HG02938 (cell line): ENCODE measurements around the gene ATL2.
"Not testable (repeated sequence)": the region's sequence is repeated elsewhere in the genome, so short reads cannot be mapped to it uniquely, and the experiment has no call there.

Experiments
- ATAC-seq: cut with Tn5 transposase; IDR thresholded peaks from one replicate; pipeline ENCODE4 v1.9.1; 2021; ENCODE audit warnings: mild to moderate bottlenecking, moderate library complexity; ENCODE audit not compliant: unreplicated experiment

Gene ATL2

GRCh38 chr2:38336621-38337020 is 40.5 kb downstream of the ATL2 start:
- no peak for ATAC-seq

- ATAC-seq = no peak
Observed at GRCh38 chr2:38330754-38331153, 46.3 kb downstream of the ATL2 start.

DNA sequence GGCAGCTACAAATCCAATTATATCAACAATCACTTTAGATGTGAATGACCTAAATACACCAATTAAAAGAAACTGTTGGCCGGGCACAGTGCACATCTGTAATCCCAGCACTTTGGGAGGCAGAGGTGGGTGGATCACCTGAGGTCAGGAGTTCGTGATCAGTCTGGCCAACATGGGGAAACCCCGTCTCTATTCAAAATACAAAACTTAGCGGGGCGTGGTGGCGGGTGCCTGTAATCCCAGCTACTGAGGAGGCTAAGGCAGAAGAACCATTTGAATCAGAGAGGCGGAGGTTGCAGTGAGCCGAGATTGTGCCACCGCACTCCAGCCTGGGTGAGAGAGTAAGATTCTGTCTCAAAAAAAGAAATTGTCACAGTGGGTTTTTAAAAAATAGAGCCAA is 49.5 kb downstream of the ATL2 start:
- no peak for ATAC-seq

- no peak for ATAC-seq
Observed at GRCh38 chr2:38323623-38324022, 53.5 kb downstream of the ATL2 start.

- ATAC-seq = no peak
Observed at GRCh38 chr2:38322224-38322914, 54.7 kb downstream of the ATL2 start.

DNA sequence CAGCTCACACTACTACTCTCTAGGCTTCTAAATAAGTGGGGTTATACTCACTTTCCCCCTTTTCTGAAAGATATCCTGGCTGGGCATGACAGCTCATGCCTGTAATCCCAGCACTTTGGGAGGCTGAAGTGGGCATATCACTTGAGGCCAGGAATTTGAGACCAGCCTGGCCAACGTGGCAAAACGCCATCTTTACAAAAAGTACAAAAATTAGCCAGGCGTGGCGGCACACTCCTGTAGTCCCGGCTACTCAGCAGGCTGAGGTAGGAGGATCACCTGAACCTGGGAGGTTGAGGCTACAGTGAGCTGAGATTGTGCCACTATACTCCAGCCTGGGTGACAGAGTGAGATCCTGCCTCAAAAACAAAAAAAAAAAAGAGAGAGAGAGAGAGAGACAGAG is 57.8 kb downstream of the ATL2 start:
- ATAC-seq = not testable (repeated sequence)

- ATAC-seq = no peak
Observed at GRCh38 chr2:38317725-38318124, 59.3 kb downstream of the ATL2 start.

GRCh38 chr2:38315707-38316333 is 61.3 kb downstream of the ATL2 start:
- no peak for ATAC-seq

DNA sequence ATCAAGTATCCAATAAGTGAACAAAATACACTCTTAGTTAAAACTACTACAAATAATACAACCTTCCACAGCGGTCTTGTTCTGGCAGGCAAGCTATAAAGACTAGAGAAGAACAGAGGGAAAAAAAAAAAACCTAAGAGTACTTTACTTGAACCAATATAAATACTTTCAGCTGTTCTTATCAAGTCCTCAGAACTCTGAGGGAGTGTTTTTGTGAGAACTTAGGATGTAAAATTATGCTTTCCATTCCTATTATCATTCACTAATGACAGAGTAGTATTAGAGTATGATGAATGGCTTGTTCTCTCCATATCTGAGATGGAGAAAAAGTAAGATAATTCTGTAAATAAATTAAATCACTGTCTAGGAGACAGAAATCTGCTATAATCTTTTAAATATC is 68.3 kb downstream of the ATL2 start:
- ATAC-seq = no peak

- ATAC-seq = no peak
Observed at GRCh38 chr2:38301969-38302702, 74.9 kb downstream of the ATL2 start.

DNA sequence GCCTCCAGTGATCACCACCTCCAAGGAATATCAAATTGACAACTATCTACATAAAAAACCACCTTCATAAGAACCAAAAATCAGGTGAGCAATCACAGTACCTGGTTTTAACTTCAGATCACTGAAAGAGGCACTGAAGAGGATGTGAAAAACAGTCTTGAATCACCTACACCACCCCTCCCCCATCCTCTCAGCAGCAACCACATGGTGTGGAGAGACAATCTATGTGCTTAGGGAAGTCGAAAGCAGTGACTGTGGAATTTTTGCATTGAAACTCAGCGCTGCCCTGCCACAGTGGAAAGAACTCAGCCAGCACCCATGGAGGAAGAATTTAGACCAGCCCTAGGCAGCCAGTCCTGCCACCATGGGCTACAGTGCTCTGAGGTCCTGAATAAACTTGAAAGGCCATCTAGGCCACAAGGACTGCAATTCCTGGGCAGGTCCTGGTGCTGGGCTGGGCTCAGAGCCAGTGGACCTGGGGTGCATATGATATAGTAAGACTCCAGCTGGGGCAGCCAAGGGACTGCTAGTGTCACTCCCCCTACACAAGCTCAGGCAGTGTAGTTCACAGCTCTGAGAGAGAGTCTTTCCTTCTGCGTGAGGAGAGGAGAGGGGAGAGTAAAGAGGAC is 75.6 kb downstream of the ATL2 start:
- ATAC-seq = no peak

- ATAC-seq = no peak
Observed at GRCh38 chr2:38298539-38298938, 78.5 kb downstream of the ATL2 start.

- ATAC-seq = no peak
Observed at GRCh38 chr2:38296197-38296780, 80.8 kb downstream of the ATL2 start.

DNA sequence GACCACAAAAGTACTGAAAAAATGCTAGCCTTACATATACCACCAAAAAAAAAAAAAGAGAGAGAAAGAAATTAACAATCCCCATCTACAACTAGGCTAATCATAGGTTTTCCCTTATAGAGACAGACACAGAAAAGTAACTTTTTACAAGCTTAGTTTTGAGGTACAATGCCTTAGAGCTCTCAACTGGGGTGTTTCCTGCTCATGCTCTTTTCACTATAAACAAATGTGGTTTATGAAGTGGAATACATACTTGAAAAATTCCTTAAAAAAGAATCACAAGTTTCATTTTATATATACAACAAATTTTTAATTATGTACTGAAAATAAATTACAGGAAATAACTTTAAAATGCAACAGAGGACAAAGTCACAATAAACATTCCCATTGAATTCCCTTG is 82.5 kb downstream of the ATL2 start:
- no peak for ATAC-seq

GRCh38 chr2:38293152-38293865 is 83.8 kb downstream of the ATL2 start:
- ATAC-seq = no peak

DNA sequence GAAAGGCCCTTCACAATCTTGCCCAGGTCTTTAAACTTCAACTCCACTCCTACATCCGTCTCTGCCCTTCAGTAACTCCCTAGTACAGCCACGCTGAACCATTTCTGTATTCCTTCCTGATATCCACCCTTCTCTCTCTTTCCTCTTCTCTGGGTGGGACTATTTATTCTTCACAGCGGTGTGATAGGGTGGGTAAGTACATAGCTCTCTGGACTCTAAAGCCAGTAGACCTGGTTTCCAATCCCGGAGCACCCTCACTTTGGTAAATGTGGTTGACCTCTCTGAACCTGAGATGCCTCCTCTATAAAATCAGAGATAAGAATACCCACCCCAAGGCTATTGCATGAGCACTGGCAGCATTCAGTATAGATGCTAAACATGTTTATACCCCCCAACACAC is 86.7 kb downstream of the ATL2 start:
- no peak for ATAC-seq

- ATAC-seq = no peak
Observed at GRCh38 chr2:38284971-38285370, 92.1 kb downstream of the ATL2 start.

DNA sequence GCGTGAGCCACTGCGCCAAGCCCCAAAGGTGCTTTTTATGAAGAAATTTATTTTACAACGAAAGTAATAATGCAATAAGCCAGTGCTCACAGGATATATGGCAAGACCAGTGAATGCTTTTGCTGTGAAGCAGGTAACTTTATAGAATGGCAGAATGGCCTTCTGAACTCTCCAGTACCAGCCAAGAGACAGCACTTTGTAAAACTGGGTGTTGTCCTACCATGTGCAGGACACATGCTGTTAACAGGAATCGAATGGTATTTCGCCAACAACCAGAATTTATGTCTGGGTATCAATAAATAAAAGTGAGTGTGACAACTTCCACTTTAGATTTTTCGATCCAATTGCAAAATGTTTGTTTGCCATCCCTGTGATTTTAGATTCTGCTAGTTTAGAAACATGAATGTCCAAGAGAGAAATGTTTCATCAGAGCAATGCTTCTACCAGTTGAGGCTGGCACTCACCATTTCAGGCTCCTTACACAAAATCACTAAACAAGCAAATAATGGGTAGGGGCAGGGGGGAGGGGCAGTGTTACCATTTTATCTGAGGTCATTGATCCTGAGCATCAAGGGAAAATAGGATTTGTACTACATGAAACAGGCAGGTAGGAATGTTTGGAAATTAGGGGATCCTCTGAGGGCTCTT is 95.9 kb downstream of the ATL2 start:
- no peak for ATAC-seq

- ATAC-seq = no peak
Observed at GRCh38 chr2:38279201-38279600, 97.9 kb downstream of the ATL2 start.

- ATAC-seq = not testable (repeated sequence)
Observed at GRCh38 chr2:38278117-38278438, 99.0 kb downstream of the ATL2 start.
